ENCODE results near the gene C9orf50.

The C9orf50 gene

GRCh38 chr9:129641750-129642585, 21.1 kb upstream of the C9orf50 start, which contains the start of gene ASB6 (continued):
- TF ChIP-seq ZXDB (tag by site-specific recombination; IDR thresholded peaks at IDR 0.05): peak; percentile 97

GRCh38 chr9:129640871-129641749, 20.2 kb upstream of the C9orf50 start:
- Histone ChIP-seq H3K4me1 (ENCODE audit: control insufficient read depth, insufficient read depth, low read length) (peaks cover 11% of the 10 kb centered on the region), H3K4me3 (ENCODE audit: low read depth, low read length) (peak overlapping the region; percentile 79), H3K36me3 (ENCODE audit: control insufficient read depth in 2 of 2, insufficient read depth in 1 of 2, low read length in 2 of 2) (peaks cover 4 to 36% of the 10 kb centered on the region in 2 experiments; a peak in 2 of 3 replicates), H3K27ac (ENCODE audit: extremely low read depth, low read depth, low read length) (peak overlapping the region; percentile 70), H3K9me3 (ENCODE audit: control insufficient read depth, insufficient read depth, low read depth, low read length) (no peaks in the 10 kb centered on the region)
- ChIA-PET POLR2A (interaction anchor here (0.9 to 5.5 kb wide), 4 partner anchors 11 to 118 kb away, joined by 3 to 57 read pairs (median 6); partner anchors contain the start of gene NTMT1), CTCF (interaction anchor here (0.6 to 3.6 kb wide), 15 partner anchors 9 to 529 kb away, joined by 3 to 28 read pairs (median 8); no protein-coding TSS in a partner anchor)
- TF ChIP-seq ZNF148 (tag by site-specific recombination; IDR thresholded peaks at IDR 0.05; ENCODE audit: borderline replicate concordance): no peak; the same call in 1 of the 2 replicates
- TF ChIP-seq AEBP2 (tag by site-specific recombination; IDR thresholded peaks at IDR 0.05; ENCODE audit: borderline replicate concordance): no peak
- TF ChIP-seq ZNF433 (tag by site-specific recombination; IDR thresholded peaks at IDR 0.05; ENCODE audit: low read depth): no peak
- TF ChIP-seq ZNF610 (tag by site-specific recombination; IDR thresholded peaks at IDR 0.05; ENCODE audit: borderline replicate concordance): no peak
- peak; percentile 89 for TF ChIP-seq KLF1 (tag by site-specific recombination; IDR thresholded peaks at IDR 0.05)
- no peak for TF ChIP-seq ZBTB1 (tag by site-specific recombination; IDR thresholded peaks at IDR 0.05)
- TF ChIP-seq ZNF366 (tag by site-specific recombination; conservative IDR thresholded peaks at IDR 0.05): no peak
- peak; percentile 53 for TF ChIP-seq PATZ1 (tag by site-specific recombination; IDR thresholded peaks at IDR 0.05)
- no peak for TF ChIP-seq ZNF133 (tag by site-specific recombination; IDR thresholded peaks at IDR 0.05)
- TF ChIP-seq SP3 (tag by site-specific recombination; IDR thresholded peaks at IDR 0.05): peak; percentile 12
- TF ChIP-seq KLF9 (tag by site-specific recombination; IDR thresholded peaks at IDR 0.05; ENCODE audit: low read depth): no peak
- no peak for TF ChIP-seq ZNF692 (tag by site-specific recombination; IDR thresholded peaks at IDR 0.05)
- TF ChIP-seq ZNF23 (tag by site-specific recombination; IDR thresholded peaks at IDR 0.05; ENCODE audit: borderline replicate concordance): no peak
- no peak for TF ChIP-seq ZBTB26 (tag by site-specific recombination; optimal IDR thresholded peaks at IDR 0.05)
- peak; percentile 50 for TF ChIP-seq GLIS2 (tag by site-specific recombination; IDR thresholded peaks at IDR 0.05)
- TF ChIP-seq ZNF157 (tag by site-specific recombination; IDR thresholded peaks at IDR 0.05): no peak
- no peak for TF ChIP-seq MZF1 (tag by site-specific recombination; IDR thresholded peaks at IDR 0.05; ENCODE audit: borderline replicate concordance)
- TF ChIP-seq ZNF26 (tag by site-specific recombination; IDR thresholded peaks at IDR 0.05): no peak
- no peak for TF ChIP-seq ZFP3 (tag by site-specific recombination; IDR thresholded peaks at IDR 0.05; ENCODE audit: low read depth)
- 0 out of 2 replicates have a peak, but pooled peaks have one; percentile 11 for TF ChIP-seq ZNF223 (tag by site-specific recombination; IDR thresholded peaks at IDR 0.05)
- no peak; the same call in 1 of the 2 replicates for TF ChIP-seq ZBTB7A (tag by site-specific recombination; IDR thresholded peaks at IDR 0.05; ENCODE audit: low read depth)
- peak; percentile 96 for TF ChIP-seq ZNF335 (tag by site-specific recombination; conservative IDR thresholded peaks at IDR 0.05)
